H1 (cell line): ENCODE data around the gene RPL26. TPM values are rescaled to one million over a fixed set of nuclear protein-coding genes. Genes with fewer than 3 reads are reported as not detected.

Source experiments
- CTCF ChIA-PET: fragments of 300-600 bp; sonication (Branson Sonifier 250); formaldehyde crosslinking; loops from one replicate; lab custom pipeline; 2021; ENCODE audit not compliant: partially characterized antibody; lab: Charles Lee
- POLR2A ChIA-PET: fragments of 300-600 bp; sonication (Branson Sonifier 250); formaldehyde crosslinking; loops from one replicate; lab custom pipeline; 2021; ENCODE audit warnings: inconsistent platforms; ENCODE audit not compliant: partially characterized antibody; lab: Charles Lee
- DNase-seq, 2 experiments: peaks; one replicate each; pipeline versions ENCODE4 v3.0.0 to v3.0.0-alpha.2; 2010 to 2022; ENCODE audit warnings: low spot score in 2 of 2, low read depth in 1 of 2, mixed read lengths in 1 of 2
- FAIRE-seq: peaks from 2 replicates; lab custom pipeline; 2011; peaks lifted over from hg19 to GRCh38; lab: Jason Lieb, UNC
- H2AFZ ChIP-seq: 2 replicates; pipeline ENCODE4 v1.8.1; 2012; ENCODE audit warnings: low read length, inconsistent platforms
- H2AK5ac ChIP-seq: 2 replicates; pipeline ENCODE4 v1.6.1; 2013; ENCODE audit warnings: low read depth, low read length
- H2BK120ac ChIP-seq: replicated peaks from 2 replicates; pipeline ENCODE3; 2013; ENCODE audit warnings: low read depth, low read length, inconsistent platforms
- H2BK12ac ChIP-seq: 2 replicates; pipeline ENCODE4 v1.6.1; 2013; ENCODE audit warnings: low read depth, low read length
- H2BK15ac ChIP-seq: 2 replicates; pipeline ENCODE4 v1.6.1; 2013; ENCODE audit warnings: low read length
- H2BK20ac ChIP-seq: 2 replicates; pipeline ENCODE4 v1.6.1; 2013; ENCODE audit warnings: low read length
- H2BK5ac ChIP-seq: 2 replicates; pipeline ENCODE4 v1.6.1; 2013; ENCODE audit warnings: low read depth, low read length
- H3K14ac ChIP-seq: 2 replicates; pipeline ENCODE4 v1.6.1; 2013; ENCODE audit warnings: inconsistent platforms; ENCODE audit not compliant: insufficient read length
- H3K18ac ChIP-seq: 2 replicates; pipeline ENCODE4 v1.6.1; 2013; ENCODE audit warnings: low read length; ENCODE audit errors: extremely low read depth
- H3K23ac ChIP-seq: 2 replicates; pipeline ENCODE4 v1.6.1; 2013; ENCODE audit warnings: inconsistent platforms; ENCODE audit not compliant: insufficient read length
- H3K23me2 ChIP-seq: 2 replicates; pipeline ENCODE4 v1.6.1; 2013; ENCODE audit warnings: low read depth, low read length
- H3K27ac ChIP-seq: 2 replicates; pipeline ENCODE4 v1.6.1; 2011; ENCODE audit warnings: low read depth, low read length, inconsistent platforms
- H3K27me3 ChIP-seq, 4 experiments: replicated peaks in 1 of 4; 1 replicate in 1 of 4; 2 replicates in 3 of 4; pipeline versions ENCODE4 v1.6.1 to v1.8.1; 2011 to 2013; ENCODE audit warnings: low read length in 3 of 4, mild to moderate bottlenecking in 3 of 4, inconsistent platforms in 2 of 4, mixed read lengths in 2 of 4, moderate library complexity in 1 of 4; ENCODE audit not compliant: control insufficient read depth in 3 of 4, insufficient read depth in 3 of 4; ENCODE audit errors: extremely low read depth in 1 of 4
- H3K36me3 ChIP-seq, 4 experiments: 2 replicates each; pipeline versions ENCODE4 v1.6.1 to v1.8.1; 2011 to 2013; ENCODE audit warnings: mild to moderate bottlenecking in 4 of 4, low read length in 3 of 4, moderate library complexity in 2 of 4, control low read depth in 1 of 4, inconsistent platforms in 1 of 4; ENCODE audit not compliant: insufficient read depth in 4 of 4, control insufficient read depth in 2 of 4
- H3K4ac ChIP-seq: replicated peaks from 2 replicates; pipeline ENCODE3; 2013; ENCODE audit warnings: low read length, low read depth, mixed read lengths, inconsistent platforms; ENCODE audit not compliant: insufficient read length
- H3K4me1 ChIP-seq, 4 experiments: replicated peaks in 1 of 4; 1 replicate in 1 of 4; 2 replicates in 3 of 4; pipeline versions ENCODE4 v1.6.1 to v1.8.1; 2011 to 2013; ENCODE audit warnings: low read length in 3 of 4, inconsistent platforms in 2 of 4, mixed read lengths in 1 of 4; ENCODE audit not compliant: insufficient read depth in 4 of 4, control insufficient read depth in 3 of 4
- H3K4me2 ChIP-seq, 2 experiments: 2 replicates each; pipeline versions ENCODE4 v1.6.1 to v1.8.1; 2011 to 2013; ENCODE audit warnings: low read depth in 2 of 2, low read length in 2 of 2, control low read depth in 1 of 2, inconsistent platforms in 1 of 2, mild to moderate bottlenecking in 1 of 2; ENCODE audit not compliant: insufficient read depth in 1 of 2
- H3K4me3 ChIP-seq, 4 experiments: fragments of 200-600, 300-600 bp in 1 of 4; sonication (generic), shearing (Covaris generic), sonication (Bioruptor Twin) in 1 of 4; 2 replicates each; pipeline versions ENCODE4 v1.5.1 to v1.8.1; 2011 to 2016; ENCODE audit warnings: low read length in 4 of 4, low read depth in 3 of 4, control low read depth in 2 of 4, inconsistent platforms in 2 of 4, mild to moderate bottlenecking in 2 of 4, mixed read lengths in 1 of 4, moderate library complexity in 1 of 4; ENCODE audit not compliant: insufficient read depth in 2 of 4; ENCODE audit errors: extremely low read depth in 1 of 4
- H3K56ac ChIP-seq: replicated peaks from 2 replicates; pipeline ENCODE3; 2013; ENCODE audit warnings: low read depth, mild to moderate bottlenecking, mixed read lengths, low read length, inconsistent platforms; ENCODE audit not compliant: insufficient read length
- H3K79me1 ChIP-seq: 2 replicates; pipeline ENCODE4 v1.6.1; 2013; ENCODE audit warnings: low read depth, low read length, control low read depth
- H3K79me2 ChIP-seq, 2 experiments: 2 replicates each; pipeline versions ENCODE4 v1.6.1 to v1.8.1; 2012 to 2013; ENCODE audit warnings: low read length in 2 of 2, mild to moderate bottlenecking in 2 of 2, inconsistent platforms in 1 of 2; ENCODE audit not compliant: insufficient read depth in 2 of 2, control insufficient read depth in 1 of 2
- H3K9ac ChIP-seq, 4 experiments: replicated peaks in 1 of 4; 1 replicate in 1 of 4; 2 replicates in 3 of 4; pipeline versions ENCODE4 v1.6.1 to v1.8.1; 2011 to 2013; ENCODE audit warnings: low read depth in 3 of 4, low read length in 3 of 4, control low read depth in 2 of 4, mild to moderate bottlenecking in 2 of 4, moderate library complexity in 2 of 4, inconsistent platforms in 1 of 4; ENCODE audit errors: extremely low read depth in 1 of 4
- H3K9me3 ChIP-seq, 2 experiments: 2 replicates each; pipeline versions ENCODE4 v1.6.1 to v1.8.1; 2012 to 2013; ENCODE audit warnings: mild to moderate bottlenecking in 2 of 2, moderate library complexity in 2 of 2, control low read depth in 1 of 2, inconsistent platforms in 1 of 2, low read depth in 1 of 2, low read length in 1 of 2, mixed read lengths in 1 of 2; ENCODE audit not compliant: insufficient read depth in 2 of 2
- H4K20me1 ChIP-seq, 2 experiments: replicated peaks in 1 of 2; 2 replicates each; pipeline versions ENCODE3 to v1.8.1; 2011 to 2013; ENCODE audit warnings: inconsistent platforms in 2 of 2, low read length in 2 of 2, mild to moderate bottlenecking in 1 of 2; ENCODE audit not compliant: insufficient read depth in 2 of 2, control insufficient read depth in 1 of 2
- H4K5ac ChIP-seq: 2 replicates; pipeline ENCODE4 v1.6.1; 2013; ENCODE audit warnings: low read length, low read depth, mixed read lengths, inconsistent platforms; ENCODE audit not compliant: insufficient read length
- H4K8ac ChIP-seq: 2 replicates; pipeline ENCODE4 v1.8.0; 2013; ENCODE audit warnings: mild to moderate bottlenecking, moderate library complexity, low read length, inconsistent platforms; ENCODE audit not compliant: insufficient read depth; ENCODE audit errors: extremely low read depth
- H4K91ac ChIP-seq: replicated peaks from 2 replicates; pipeline ENCODE3; 2013; ENCODE audit warnings: low read length, mixed read lengths, inconsistent platforms; ENCODE audit not compliant: insufficient read length
- BCL11A ChIP-seq, 2 experiments: IDR thresholded peaks; one replicate each; pipeline ENCODE4 v1.6.1; 2011; ENCODE audit warnings: low read depth in 2 of 2, low read length in 2 of 2, mild to moderate bottlenecking in 2 of 2
- E2F6 ChIP-seq: IDR thresholded peaks from 2 replicates; pipeline ENCODE4 v1.6.1; 2012; ENCODE audit warnings: inconsistent platforms
- GTF2F1 ChIP-seq: IDR thresholded peaks from 2 replicates; pipeline ENCODE4 v1.6.1; 2012; ENCODE audit warnings: low read depth, low read length, improper control_type of control experiment, borderline replicate concordance
- HDAC2 ChIP-seq, 2 experiments: fragments of 300-600 bp in 1 of 2; sonication (generic) in 1 of 2; IDR thresholded peaks; 2 replicates each; pipeline ENCODE4 v1.6.1; 2011 to 2012; ENCODE audit warnings: low read depth in 2 of 2, low read length in 2 of 2, mild to moderate bottlenecking in 2 of 2, moderate library complexity in 2 of 2, borderline replicate concordance in 1 of 2, inconsistent platforms in 1 of 2
- JUN ChIP-seq: IDR thresholded peaks from 2 replicates; pipeline ENCODE4 v1.6.1; 2011; ENCODE audit warnings: low read depth, mild to moderate bottlenecking, improper control_type of control experiment, low read length
- KDM1A ChIP-seq: fragments of 200-600, 300-600 bp; sonication (generic); IDR thresholded peaks from 2 replicates; pipeline ENCODE4 v1.7.1; 2016; ENCODE audit warnings: mild to moderate bottlenecking, low read length, borderline replicate concordance
- KDM5A ChIP-seq: fragments of 200-600 bp; IDR thresholded peaks from 2 replicates; pipeline ENCODE4 v1.7.1; 2012; ENCODE audit warnings: mild to moderate bottlenecking, low read length, inconsistent platforms, mixed read lengths
- POLR2AphosphoS5 ChIP-seq: IDR thresholded peaks from 2 replicates; pipeline ENCODE4 v1.6.1; 2011; ENCODE audit warnings: low read depth, low read length
- SAP30 ChIP-seq: fragments of 300-600 bp; sonication (generic); IDR thresholded peaks from 2 replicates; pipeline ENCODE4 v1.7.1; 2012; ENCODE audit warnings: low read length, moderate library complexity, mild to moderate bottlenecking, inconsistent platforms; ENCODE audit not compliant: insufficient read depth, insufficient replicate concordance
- SIRT6 ChIP-seq: IDR thresholded peaks from one replicate; pipeline ENCODE4 v1.7.1; 2012; ENCODE audit warnings: low read length, inconsistent platforms
- SP1 ChIP-seq: IDR thresholded peaks from 2 replicates; pipeline ENCODE4 v1.6.1; 2011; ENCODE audit warnings: low read depth, low read length
- YY1 ChIP-seq: IDR thresholded peaks from 2 replicates; pipeline ENCODE4 v1.6.1; 2011; ENCODE audit warnings: low read depth, mild to moderate bottlenecking, low read length
- ZNF274 ChIP-seq: IDR thresholded peaks from 2 replicates; pipeline ENCODE4 v1.7.0; 2012; ENCODE audit warnings: low read length, borderline replicate concordance; ENCODE audit errors: extremely low read depth
- WGBS, 2 experiments: shearing (Covaris generic) in 1 of 2; methylation state at CpG; one replicate each; pipeline versions ENCODE4 v1.1.6 to v1.1.7; 2013 to 2015; ENCODE audit warnings: low lambda C conversion rate in 2 of 2, mixed read lengths in 2 of 2, inconsistent platforms in 1 of 2, low coverage in 1 of 2, missing lambda C conversion rate in 1 of 2; ENCODE audit not compliant: insufficient replicate concordance in 2 of 2, insufficient coverage in 1 of 2, insufficient read length in 1 of 2; ENCODE audit errors: extremely low coverage in 1 of 2, missing lambda C conversion rate in 1 of 2; 5-methylcytosine and 5-hydroxymethylcytosine counted together
- polyA plus RNA-seq, 7 experiments: library from polyadenylated mRNA; depleted of rRNA in 3 of 7; stranded (reverse) in 5 of 7; unstranded in 2 of 7; fragments of >200 nt in 5 of 7; fragments of 200-250 nt in 2 of 7; gene quantifications; 1 replicate in 5 of 7; 2 replicates in 1 of 7; 4 replicates in 1 of 7; pipeline versions ENCODE4 v1.2.1 to v1.2.3, GENCODE V29; 2011 to 2013; ENCODE audit warnings: missing spikeins in 2 of 7, mixed read lengths in 2 of 7
- total RNA-seq: library from RNA; stranded (reverse); fragmentation: NEBNext Ultra II Directional; extraction: Animal tissue kit (Norgen Biotek cat#: 25700); gene quantifications from 2 replicates; pipeline ENCODE4 v1.2.1, GENCODE V29; 2021

The RPL26 gene
- total and polyA plus RNA-seq, 2 of the 8 experiments (the other 6 are each of a cell fraction or from before 2014, with no cell fraction given), result 1,963 to 2,554 TPM

GRCh38 chr17:8401107-8401506 is 18.1 kb upstream of the RPL26 start:
- Histone ChIP-seq H3K4ac (no peak overlapping the region), H3K4me2 (no peak overlapping the region), H2BK12ac (no peak overlapping the region), H3K23me2 (no peaks in the 10 kb centered on the region; the same call in 1 of the 2 replicates), H3K79me1 (no peaks in the 10 kb centered on the region), H3K18ac (no peak overlapping the region), H3K36me3 (no peaks in the 10 kb centered on the region), H4K5ac (no peak overlapping the region), H3K4me1 (no peaks in the 10 kb centered on the region; a peak in 1 of 7 replicates), H3K27me3 (no peaks in the 10 kb centered on the region), H4K20me1 (no peaks in the 10 kb centered on the region), H3K23ac (no peak overlapping the region), H3K14ac (no peak overlapping the region), H2BK120ac (no peak overlapping the region), H3K9me3 (no peaks in the 10 kb centered on the region), H2AK5ac (no peak overlapping the region), H4K8ac (no peak overlapping the region), H4K91ac (no peak overlapping the region), H3K27ac (no peak overlapping the region), H2BK15ac (no peak overlapping the region), H3K56ac (no peak overlapping the region), H2BK20ac (no peak overlapping the region), H3K9ac (no peak overlapping the region), H2AFZ (no peak overlapping the region), H3K4me3 (no peak overlapping the region), H2BK5ac (no peak overlapping the region), H3K79me2 (no peaks in the 10 kb centered on the region)
- TF ChIP-seq GTF2F1 (no peak), SP1 (no peak), E2F6 (no peak), KDM5A (no peak), JUN (no peak), POLR2AphosphoS5 (no peak), KDM1A (no peak), YY1 (no peak), SAP30 (no peak), SIRT6 (no peak), BCL11A (IDR thresholded peaks at IDR 0.05; ENCODE audit: low read depth in 2 of 2, low read length in 2 of 2) (no peak), HDAC2 (IDR thresholded peaks at IDR 0.05; ENCODE audit: borderline replicate concordance in 1 of 2, low read depth in 2 of 2, low read length in 2 of 2) (no peak), ZNF274 (no peak)
- no peak for DNase-seq
- no peak for FAIRE-seq
- 90 to 100% methylated on average over 2 of the region's 2 CpGs for WGBS, 2 experiments
- ChIA-PET CTCF (interaction anchor here (1.1 to 1.2 kb wide), 2 partner anchors 9 to 14 kb away, joined by 3 to 5 read pairs; no protein-coding TSS in a partner anchor), POLR2A (interaction anchor here (0.7 kb wide), 1 partner anchor 20 kb away, joined by 3 read pairs; no protein-coding TSS in a partner anchor)
